GM21737 (cell line): ENCODE data around the gene SPACA1.

Experiments
- ATAC-seq: cut with Tn5 transposase; IDR thresholded peaks from one replicate; pipeline ENCODE4 v1.9.1; 2021; ENCODE audit warnings: mild to moderate bottlenecking, moderate library complexity; ENCODE audit not compliant: unreplicated experiment

SPACA1 gene

DNA sequence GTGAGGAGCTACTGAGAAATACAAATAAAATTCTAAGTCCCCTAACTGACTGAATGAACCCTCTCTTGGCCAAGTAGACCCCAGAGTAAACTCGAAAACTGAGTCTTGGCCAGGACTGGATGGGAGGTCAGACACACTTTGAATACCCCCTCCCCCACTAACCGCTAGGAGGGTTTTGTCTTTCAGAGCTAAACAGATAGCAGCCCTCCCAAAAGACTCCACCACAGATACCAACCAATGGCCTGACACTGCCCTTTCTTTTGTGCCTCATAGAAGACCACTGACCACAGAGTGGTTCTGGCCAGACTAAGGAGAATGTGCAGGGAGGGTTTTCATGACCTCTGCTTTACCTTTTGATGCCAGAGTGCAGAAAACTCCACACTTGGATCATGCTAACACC, 42.1 kb downstream of the SPACA1 start:
- ATAC-seq = no peak

DNA sequence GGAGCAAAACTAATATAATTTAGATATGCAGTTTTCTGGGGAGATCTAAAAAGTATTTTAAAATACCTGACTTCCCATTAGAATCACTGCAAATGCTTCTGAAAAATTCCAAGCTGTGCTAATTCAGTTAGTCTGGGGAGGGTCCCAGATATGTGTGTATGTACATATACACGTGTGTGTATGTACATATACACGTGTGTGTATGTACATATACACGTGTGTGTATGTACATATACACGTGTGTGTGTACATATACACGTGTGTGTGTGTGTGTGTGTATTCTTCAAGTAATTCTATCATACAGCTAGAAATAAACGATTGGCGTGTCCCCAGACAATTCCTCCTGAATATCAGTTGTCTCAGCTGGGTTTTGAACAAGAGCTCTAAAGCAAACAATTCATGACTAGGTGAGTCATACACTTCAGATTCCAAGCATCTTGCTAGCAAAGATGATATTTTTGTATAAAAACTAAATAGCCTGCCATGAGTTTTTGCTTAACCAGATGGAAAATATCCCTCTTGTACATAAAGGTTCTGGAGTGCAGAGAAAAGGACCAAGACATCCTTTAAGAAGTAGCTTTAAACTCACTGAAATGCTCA, 58.2 kb downstream of the SPACA1 start:
- no peak for ATAC-seq

DNA sequence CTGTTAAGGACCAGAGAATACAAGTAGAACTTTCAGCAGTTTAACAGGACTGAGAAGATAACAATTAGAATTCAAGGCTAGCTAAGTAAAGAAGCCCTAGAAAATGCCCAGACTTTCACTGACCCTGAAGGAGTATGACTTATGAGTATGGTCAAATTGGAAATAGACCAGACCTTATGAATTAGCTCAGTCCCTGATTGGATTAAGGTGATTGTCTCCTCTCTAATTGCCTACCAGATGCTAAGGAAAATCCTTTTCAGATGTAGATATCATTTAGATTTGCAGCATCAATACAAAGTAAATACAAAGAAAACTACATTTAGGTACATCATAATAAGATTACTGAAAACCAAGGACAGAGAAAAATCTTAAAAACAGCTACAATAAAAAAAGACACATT, 59.6 kb downstream of the SPACA1 start:
- ATAC-seq = no peak

DNA sequence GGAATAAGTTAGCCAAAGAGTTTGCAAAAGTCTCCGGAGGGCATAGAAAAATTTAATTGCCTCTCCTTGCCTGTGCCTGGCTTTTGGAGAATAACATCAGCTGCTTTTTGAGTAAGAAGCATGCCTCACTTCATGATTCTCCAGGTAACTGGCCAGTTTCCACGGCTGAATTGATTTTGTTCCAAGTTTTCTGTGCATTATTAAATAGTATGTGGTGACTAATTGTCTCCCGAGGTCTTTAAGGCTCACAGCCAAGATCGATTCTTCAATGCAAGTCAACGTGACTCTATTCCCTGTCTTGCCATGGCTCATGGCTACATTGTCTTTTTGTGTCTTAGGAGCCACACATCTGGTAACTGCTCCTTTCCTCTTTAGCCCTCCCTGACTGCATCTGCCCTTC, 64.3 kb downstream of the SPACA1 start:
- no peak for ATAC-seq

DNA sequence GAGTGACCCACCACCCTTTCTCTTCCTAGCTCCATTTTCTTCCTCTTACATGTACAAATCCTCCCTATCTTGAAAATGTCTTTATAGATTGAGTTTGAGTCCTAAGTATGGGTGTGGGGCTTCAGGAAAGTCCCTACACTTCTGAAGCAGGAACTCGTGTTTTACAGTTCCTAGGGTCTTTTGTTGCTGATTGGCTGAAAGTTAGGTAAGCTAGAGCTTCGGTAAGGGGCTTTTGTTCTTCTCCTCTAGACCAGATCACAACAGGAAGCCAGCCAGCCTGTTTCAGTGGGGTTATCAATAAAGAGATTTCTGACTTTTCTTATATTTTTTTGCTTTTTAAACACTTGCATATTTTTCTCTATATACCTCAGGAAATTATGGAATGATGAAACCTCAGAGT, 67.2 kb downstream of the SPACA1 start:
- no peak for ATAC-seq

DNA sequence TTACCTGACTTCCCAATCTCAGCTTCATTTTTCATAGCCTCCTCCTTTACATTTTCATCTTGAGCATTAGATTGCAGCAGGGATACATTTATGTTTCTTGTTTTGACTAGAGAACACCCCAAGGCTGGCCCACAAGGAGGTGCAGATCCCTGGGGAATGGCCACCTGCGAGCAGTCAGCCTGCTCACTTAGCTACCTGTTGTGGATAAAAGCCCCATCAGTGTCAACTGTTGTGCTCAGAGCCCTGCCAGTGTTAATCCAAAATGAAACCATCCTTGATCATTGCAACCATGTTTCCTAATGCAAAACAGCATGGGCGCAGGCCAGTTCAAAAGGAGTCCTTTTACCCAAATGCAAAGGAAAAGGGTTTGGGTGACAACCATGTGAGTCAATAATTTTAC, 67.7 kb downstream of the SPACA1 start:
- no peak for ATAC-seq

DNA sequence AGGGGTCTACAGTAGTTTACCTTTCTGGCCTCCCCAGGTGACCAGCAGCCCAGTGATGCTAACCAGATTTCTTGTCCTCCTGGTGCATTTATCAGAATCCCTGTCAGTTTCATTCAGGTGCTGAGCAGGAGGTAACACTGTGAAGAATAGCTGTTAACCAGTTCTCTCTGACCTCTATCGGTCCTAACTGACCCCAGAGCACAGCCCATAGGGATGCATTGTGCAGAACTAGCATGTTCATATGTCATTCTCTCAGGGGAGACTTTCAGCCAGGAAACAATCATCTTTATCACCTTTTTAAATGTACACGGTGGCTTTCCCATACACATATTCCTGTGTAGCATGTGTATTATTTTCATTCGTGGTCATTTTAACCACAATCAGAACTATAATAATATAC, 68.6 kb downstream of the SPACA1 start:
- ATAC-seq = no peak
